NB4 (cell line): ENCODE measurements around the gene DENND4C.

Experiments
- CTCF ChIP-seq: IDR thresholded peaks from one replicate; pipeline ENCODE4 v1.5.1; 2012; ENCODE audit warnings: low read depth, low read length
- POLR2A ChIP-seq: IDR thresholded peaks from 2 replicates; pipeline ENCODE4 v1.6.1; 2011; ENCODE audit warnings: mild to moderate bottlenecking; ENCODE audit not compliant: insufficient read length; ENCODE audit errors: extremely low read depth

DNA sequence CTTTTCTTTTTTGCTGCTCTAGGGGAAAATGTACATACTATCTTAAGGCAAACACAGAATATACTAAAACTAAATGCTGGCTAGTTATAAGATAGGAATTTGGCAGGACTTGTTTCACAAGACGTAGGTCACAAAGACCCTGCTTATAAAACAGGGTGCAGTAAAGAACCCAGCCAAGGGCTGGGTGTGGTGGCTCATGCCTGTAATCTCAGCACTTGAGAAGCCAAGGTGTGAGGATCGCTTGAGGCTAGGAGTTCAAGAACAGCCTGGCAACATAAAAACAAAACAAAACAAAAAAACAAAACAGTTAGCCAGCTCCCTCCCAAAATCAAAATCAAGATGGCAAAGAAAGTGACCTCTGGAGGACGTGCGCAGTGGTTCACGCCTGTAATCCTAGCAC lies 49.5 kb upstream of the DENND4C start:
- TF ChIP-seq CTCF, result no peak
- no peak for TF ChIP-seq POLR2A
